ENCODE results near the gene CADM1. TPM values are rescaled to one million over a fixed set of nuclear protein-coding genes. Genes with fewer than 3 reads are reported as not detected.

CADM1 gene
- total and polyA plus RNA-seq, 5 donors = 14.8 to 42.6 (median 31.9) TPM

- intact Hi-C loops (cut with DNase I) = no loop called here
- 71% methylated on average over 4 of the region's 4 CpGs for WGBS
- Histone ChIP-seq H3K27me3 (ENCODE audit: control insufficient read depth, insufficient read depth) (no peaks in the 10 kb centered on the region), H3K27ac (ENCODE audit: low read length) (no peak overlapping the region), H3K4me3 (ENCODE audit: low read length) (no peak overlapping the region), H3K9me3 (ENCODE audit: control insufficient read depth, low read length) (no peaks in the 10 kb centered on the region), H3K4me1 (ENCODE audit: control insufficient read depth, insufficient read depth, low read length) (no peaks in the 10 kb centered on the region)
- ATAC-seq (no peak), DNase-seq (no peak)
These were observed 246.5 kb downstream of the CADM1 start for GRCh38 chr11:115257678-115258077.

DNA sequence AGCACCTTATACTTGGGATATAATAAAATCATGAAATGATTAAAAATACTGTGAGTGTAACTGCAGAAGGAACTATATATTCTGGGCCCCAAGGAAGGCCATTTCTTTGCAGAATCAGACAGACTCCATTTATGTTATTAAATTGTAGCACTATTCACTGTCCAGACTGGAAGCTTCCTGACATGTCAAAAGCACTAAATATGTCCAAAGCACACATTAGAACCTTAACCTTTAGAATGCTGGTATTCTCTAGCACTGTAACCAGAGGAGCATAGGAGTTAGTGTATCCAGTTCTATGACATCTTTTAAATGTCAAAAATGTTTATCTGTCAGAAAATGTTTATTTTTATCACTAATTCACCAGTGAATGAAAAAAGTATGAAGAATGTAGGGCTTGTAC is 246.9 kb downstream of the CADM1 start:
- DNase-seq = no peak

DNA sequence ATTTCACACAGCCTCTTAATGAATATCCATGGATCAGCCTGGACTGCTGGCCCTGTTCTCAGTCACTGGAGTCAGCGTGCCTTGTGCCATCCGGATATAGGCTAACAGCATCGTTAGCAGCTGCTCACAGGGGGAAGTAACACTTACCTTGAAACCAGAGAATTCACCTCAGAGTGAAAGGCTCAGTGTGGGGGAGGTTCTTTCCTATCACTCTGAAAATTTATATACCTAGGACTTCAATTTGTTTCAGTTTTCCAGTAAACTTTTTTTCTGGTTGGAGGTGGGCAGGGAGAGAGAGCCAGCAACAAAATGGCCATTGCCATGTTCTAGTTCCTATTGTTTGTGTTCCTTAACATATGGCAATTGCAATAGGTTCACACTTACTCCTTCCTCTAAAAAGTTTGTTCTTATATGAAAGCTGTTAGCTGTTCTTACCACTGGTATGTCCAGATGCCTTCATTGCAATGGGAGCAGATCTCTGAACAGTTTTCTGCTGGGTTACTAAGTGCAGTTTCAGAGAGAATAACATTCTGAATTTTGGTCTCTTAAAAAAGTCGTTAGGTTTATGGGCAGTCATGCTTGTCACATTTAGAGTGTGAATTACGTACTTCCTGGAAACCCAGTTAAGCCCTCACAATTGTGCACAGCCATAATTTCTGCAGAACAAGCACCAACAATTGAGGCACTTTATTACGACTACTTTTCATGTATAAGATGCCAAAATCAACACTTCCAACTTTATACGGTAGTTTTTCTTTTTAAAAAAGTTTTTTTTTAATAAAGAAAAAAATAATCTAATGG is 247.6 kb downstream of the CADM1 start:
- no peak overlapping the region for H3K4me3 ChIP-seq (ENCODE audit: low read length)
- no peak for DNase-seq
- H3K9me3 ChIP-seq (ENCODE audit: control insufficient read depth, low read length) = no peaks in the 10 kb centered on the region
- no peaks in the 10 kb centered on the region for H3K4me1 ChIP-seq (ENCODE audit: control insufficient read depth, insufficient read depth, low read length)
- H3K27ac ChIP-seq (ENCODE audit: low read length) = no peak overlapping the region
- H3K27me3 ChIP-seq (ENCODE audit: control insufficient read depth, insufficient read depth) = no peaks in the 10 kb centered on the region
- 30% methylated on average over 7 of the region's 7 CpGs for WGBS
- intact Hi-C loops (cut with DNase I) = no loop called here
- no peak for ATAC-seq

More for the DNA sequence above, 246.9 kb downstream of the CADM1 start:
- no peak overlapping the region for H3K4me3 ChIP-seq (ENCODE audit: low read length)
- H3K27me3 ChIP-seq (ENCODE audit: control insufficient read depth, insufficient read depth) = no peaks in the 10 kb centered on the region
- no peaks in the 10 kb centered on the region for H3K9me3 ChIP-seq (ENCODE audit: control insufficient read depth, low read length)
- H3K4me1 ChIP-seq (ENCODE audit: control insufficient read depth, insufficient read depth, low read length) = no peaks in the 10 kb centered on the region
- no peak for ATAC-seq
- intact Hi-C loops (cut with DNase I) = no loop called here
- H3K27ac ChIP-seq (ENCODE audit: low read length) = no peak overlapping the region

- no peaks in the 10 kb centered on the region for H3K4me1 ChIP-seq (ENCODE audit: control insufficient read depth, insufficient read depth, low read length)
- no peak overlapping the region for H3K27ac ChIP-seq (ENCODE audit: low read length)
- H3K9me3 ChIP-seq (ENCODE audit: control insufficient read depth, low read length) = no peaks in the 10 kb centered on the region
- intact Hi-C loops (cut with DNase I) = no loop called here
- 55% methylated on average over 9 of the region's 9 CpGs for WGBS
- no peak for DNase-seq
- no peak for ATAC-seq
- no peak overlapping the region for H3K4me3 ChIP-seq (ENCODE audit: low read length)
- no peaks in the 10 kb centered on the region for H3K27me3 ChIP-seq (ENCODE audit: control insufficient read depth, insufficient read depth)
These were observed 249.0 kb downstream of the CADM1 start for GRCh38 chr11:115255006-115255762.

GRCh38 chr11:115251126-115251525 is 253.1 kb downstream of the CADM1 start:
- Histone ChIP-seq H3K9me3 (ENCODE audit: control insufficient read depth, low read length) (no peaks in the 10 kb centered on the region), H3K27me3 (ENCODE audit: control insufficient read depth, insufficient read depth) (no peaks in the 10 kb centered on the region), H3K4me3 (ENCODE audit: low read length) (no peak overlapping the region), H3K4me1 (ENCODE audit: control insufficient read depth, insufficient read depth, low read length) (no peaks in the 10 kb centered on the region), H3K27ac (ENCODE audit: low read length) (no peak overlapping the region)
- intact Hi-C loops (cut with DNase I) = no loop called here
- DNase-seq (no peak), ATAC-seq (no peak)
- WGBS = 36% methylated on average over 4 of the region's 4 CpGs

GRCh38 chr11:115249061-115249578 is 255.1 kb downstream of the CADM1 start:
- 58% methylated on average over 4 of the region's 4 CpGs for WGBS
- no peak for DNase-seq
- no peaks in the 10 kb centered on the region for H3K9me3 ChIP-seq (ENCODE audit: control insufficient read depth, low read length)
- no peaks in the 10 kb centered on the region for H3K4me1 ChIP-seq (ENCODE audit: control insufficient read depth, insufficient read depth, low read length)
- intact Hi-C loops (cut with DNase I) = no loop called here
- no peak overlapping the region for H3K27ac ChIP-seq (ENCODE audit: low read length)
- no peaks in the 10 kb centered on the region for H3K27me3 ChIP-seq (ENCODE audit: control insufficient read depth, insufficient read depth)
- no peak for ATAC-seq
- no peak overlapping the region for H3K4me3 ChIP-seq (ENCODE audit: low read length)

DNA sequence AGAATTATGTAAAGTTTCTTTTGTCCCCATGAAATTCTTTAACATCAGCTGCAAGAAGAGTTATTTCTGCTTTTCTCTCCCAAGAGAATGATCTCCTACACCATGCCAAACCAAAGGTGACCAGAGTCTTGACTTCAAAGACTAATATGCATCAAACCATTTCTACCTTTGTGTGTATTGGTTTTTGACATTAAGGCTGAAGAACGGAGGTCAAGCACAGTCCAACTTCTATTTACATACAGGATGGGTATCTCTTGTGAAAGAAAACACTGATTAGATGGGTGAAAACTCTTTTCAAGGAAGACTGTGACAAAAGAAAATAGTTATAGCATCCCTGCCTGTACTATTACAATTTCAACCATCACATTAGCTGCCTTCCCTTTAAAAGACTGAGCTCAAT is 256.3 kb downstream of the CADM1 start:
- H3K4me1 ChIP-seq (ENCODE audit: control insufficient read depth, insufficient read depth, low read length) = no peaks in the 10 kb centered on the region
- 74% methylated on average over 1 of the region's 1 CpG for WGBS
- H3K27ac ChIP-seq (ENCODE audit: low read length) = no peak overlapping the region
- no peaks in the 10 kb centered on the region for H3K9me3 ChIP-seq (ENCODE audit: control insufficient read depth, low read length)
- no peaks in the 10 kb centered on the region for H3K27me3 ChIP-seq (ENCODE audit: control insufficient read depth, insufficient read depth)
- no peak overlapping the region for H3K4me3 ChIP-seq (ENCODE audit: low read length)
- DNase-seq (no peak), ATAC-seq (no peak)
- intact Hi-C loops (cut with DNase I) = no loop called here

GRCh38 chr11:115247361-115247760 is 256.9 kb downstream of the CADM1 start:
- Histone ChIP-seq H3K4me3 (ENCODE audit: low read length) (no peak overlapping the region), H3K9me3 (ENCODE audit: control insufficient read depth, low read length) (no peaks in the 10 kb centered on the region), H3K27me3 (ENCODE audit: control insufficient read depth, insufficient read depth) (no peaks in the 10 kb centered on the region), H3K4me1 (ENCODE audit: control insufficient read depth, insufficient read depth, low read length) (no peaks in the 10 kb centered on the region), H3K27ac (ENCODE audit: low read length) (no peak overlapping the region)
- DNase-seq (no peak), ATAC-seq (no peak)
- intact Hi-C loops (cut with DNase I) = no loop called here

DNA sequence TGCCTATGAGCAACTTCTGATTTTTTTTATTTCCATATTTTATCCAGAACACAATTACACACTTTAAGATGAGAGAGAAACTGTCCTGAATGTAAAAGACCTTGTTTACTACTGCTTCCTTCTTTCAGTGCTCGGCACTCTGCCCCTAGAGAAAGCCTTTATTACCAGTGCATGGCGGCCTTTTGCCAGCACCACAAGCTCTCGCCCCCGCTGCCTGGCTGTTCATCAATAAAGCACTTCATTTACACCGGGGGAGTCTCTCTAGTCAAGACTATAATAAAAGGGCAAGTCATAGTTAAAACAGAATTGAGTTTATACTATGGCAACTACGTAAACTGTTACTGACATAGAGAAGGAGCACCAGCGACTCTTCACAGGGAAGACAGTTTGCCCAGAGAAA is 259.5 kb downstream of the CADM1 start:
- H3K4me3 ChIP-seq (ENCODE audit: low read length) = no peak overlapping the region
- no peaks in the 10 kb centered on the region for H3K9me3 ChIP-seq (ENCODE audit: control insufficient read depth, low read length)
- H3K4me1 ChIP-seq (ENCODE audit: control insufficient read depth, insufficient read depth, low read length) = no peaks in the 10 kb centered on the region
- 79% methylated on average over 7 of the region's 7 CpGs for WGBS
- peak in 1 of 3 donors; percentile 45 for DNase-seq
- H3K27ac ChIP-seq (ENCODE audit: low read length) = no peak overlapping the region
- H3K27me3 ChIP-seq (ENCODE audit: control insufficient read depth, insufficient read depth) = no peaks in the 10 kb centered on the region
- no peak for ATAC-seq
- intact Hi-C loops (cut with DNase I) = no loop called here

- Histone ChIP-seq H3K4me3 (ENCODE audit: low read length) (no peak overlapping the region), H3K27ac (ENCODE audit: low read length) (no peak overlapping the region), H3K4me1 (ENCODE audit: control insufficient read depth, insufficient read depth, low read length) (no peaks in the 10 kb centered on the region), H3K27me3 (ENCODE audit: control insufficient read depth, insufficient read depth) (no peaks in the 10 kb centered on the region), H3K9me3 (ENCODE audit: control insufficient read depth, low read length) (no peaks in the 10 kb centered on the region)
- no peak for DNase-seq
- intact Hi-C loops (cut with DNase I) = no loop called here
- no peak for ATAC-seq
- 61% methylated on average over 5 of the region's 5 CpGs for WGBS
These were observed 259.9 kb downstream of the CADM1 start for GRCh38 chr11:115244296-115244695.

GRCh38 chr11:115242982-115243381 is 261.2 kb downstream of the CADM1 start:
- Histone ChIP-seq H3K4me3 (ENCODE audit: low read length) (no peak overlapping the region), H3K27ac (ENCODE audit: low read length) (no peak overlapping the region), H3K27me3 (ENCODE audit: control insufficient read depth, insufficient read depth) (no peaks in the 10 kb centered on the region), H3K9me3 (ENCODE audit: control insufficient read depth, low read length) (no peaks in the 10 kb centered on the region), H3K4me1 (ENCODE audit: control insufficient read depth, insufficient read depth, low read length) (no peaks in the 10 kb centered on the region)
- ATAC-seq (no peak), DNase-seq (no peak)
- intact Hi-C loops (cut with DNase I) = no loop called here
- 97% methylated on average over 1 of the region's 1 CpG for WGBS

All from right cardiac atrium (tissue), 5 donors.